PC-3 (cell line): Measurements from ENCODE around the gene BCCIP. TPM values are rescaled to one million over a fixed set of nuclear protein-coding genes. Genes with fewer than 3 reads are reported as not detected.

Experiments used
- ATAC-seq: fragments of 200-7000 bp; cut with Tn5 transposase; 2 replicates; pipeline ENCODE4 v1.9.1; 2020; ENCODE audit warnings: mild to moderate bottlenecking, moderate library complexity
- BruUV-seq: library from RNA; stranded (reverse); fragments of 400-500 nt; replicated peaks from 2 replicates; lab custom pipeline; 2021; lab: Mats Ljungman, UMichigan
- CTCF ChIA-PET: fragments of 300-600 bp; sonication (Branson Sonifier 250); formaldehyde crosslinking; loops from one replicate; lab custom pipeline; 2022; ENCODE audit warnings: antibody characterized with exemption; lab: Charles Lee
- POLR2A ChIA-PET: fragments of 300-600 bp; sonication (Branson Sonifier 250); formaldehyde crosslinking; loops from one replicate; lab custom pipeline; 2022; ENCODE audit warnings: antibody characterized with exemption; ENCODE audit not compliant: unreplicated experiment; lab: Charles Lee
- DNase-seq: peaks from one replicate; pipeline ENCODE4 v3.0.0-alpha.2; 2015
- H2AFZ ChIP-seq: fragments of 300-600 bp; sonication (generic); 2 replicates; pipeline ENCODE4 v1.6.0; 2016; ENCODE audit warnings: antibody characterized with exemption, low read length
- H3F3A ChIP-seq: fragments of 300-600 bp; sonication (generic); one replicate; pipeline ENCODE4 v1.6.0; 2017; ENCODE audit warnings: antibody characterized with exemption, low read length, control low read depth, mild to moderate bottlenecking; ENCODE audit not compliant: unreplicated experiment
- H3K27ac ChIP-seq: fragments of 300-600 bp; sonication (generic); 2 replicates; pipeline ENCODE4 v1.5.1; 2016; ENCODE audit warnings: mild to moderate bottlenecking, low read length
- H3K27me3 ChIP-seq: fragments of 300-600 bp; sonication (generic); 2 replicates; pipeline ENCODE4 v1.6.1; 2016; ENCODE audit warnings: low read length, mixed read lengths
- H3K36me3 ChIP-seq: fragments of 300-600 bp; sonication (generic); 2 replicates; pipeline ENCODE4 v1.6.1; 2016; ENCODE audit warnings: low read depth, mixed run types, low read length, mixed read lengths
- H3K4me1 ChIP-seq: fragments of 300-600 bp; sonication (generic); 2 replicates; pipeline ENCODE4 v1.5.1; 2016; ENCODE audit warnings: low read length; ENCODE audit not compliant: insufficient read depth
- H3K4me2 ChIP-seq: fragments of 300-600 bp; sonication (generic); 2 replicates; pipeline ENCODE4 v1.6.0; 2016; ENCODE audit warnings: low read length
- H3K4me3 ChIP-seq: fragments of 300-600 bp; sonication (generic); 2 replicates; pipeline ENCODE4 v1.5.1; 2016; ENCODE audit warnings: mild to moderate bottlenecking, low read length, mixed read lengths
- H3K79me2 ChIP-seq: fragments of 300-600 bp; sonication (generic); 2 replicates; pipeline ENCODE4 v1.6.1; 2017; ENCODE audit warnings: low read length, mixed read lengths
- H3K9ac ChIP-seq: fragments of 300-600 bp; sonication (generic); 2 replicates; pipeline ENCODE4 v1.6.0; 2016; ENCODE audit warnings: mild to moderate bottlenecking, low read length
- H3K9me2 ChIP-seq: fragments of 300-600 bp; sonication (generic); replicated peaks from 2 replicates; pipeline ENCODE4 v1.6.1; 2016; ENCODE audit warnings: mixed run types, low read length, mixed read lengths
- H3K9me3 ChIP-seq: fragments of 300-600 bp; sonication (generic); 2 replicates; pipeline ENCODE4 v1.6.1; 2016; ENCODE audit warnings: low read length, mixed read lengths
- H4K20me1 ChIP-seq: fragments of 300-600 bp; sonication (generic); 2 replicates; pipeline ENCODE4 v1.6.1; 2016; ENCODE audit warnings: low read length, mixed read lengths
- CTCF ChIP-seq: fragments of 300-600 bp; sonication (generic); conservative IDR thresholded peaks from 2 replicates; pipeline ENCODE4 v1.5.1; 2017; ENCODE audit warnings: antibody characterized with exemption, low read depth, mild to moderate bottlenecking, low read length
- EZH2 ChIP-seq: fragments of 300-600 bp; sonication (generic); IDR thresholded peaks from one replicate; pipeline ENCODE4 v1.6.1; 2017; ENCODE audit warnings: antibody characterized with exemption, mild to moderate bottlenecking, low read length; ENCODE audit not compliant: unreplicated experiment
- EZH2phosphoT487 ChIP-seq: fragments of 300-600 bp; sonication (generic); IDR thresholded peaks from 2 replicates; pipeline ENCODE4 v1.6.1; 2018; ENCODE audit warnings: mild to moderate bottlenecking, antibody characterized with exemption, low read length, borderline replicate concordance
- intact Hi-C: fragments of 100-400 bp; cut with micrococcal nuclease; formaldehyde crosslinking; loops from 2 replicates; pipeline ENCODE4 v1.9.0; 2023
- microRNA-seq: library from miRNA; unstranded; fragments of <30 nt; microRNA quantifications from one replicate; pipeline ENCODE4 v1.1.0, GENCODE V29; 2020; ENCODE audit not compliant: unreplicated experiment
- total RNA-seq: library from RNA; depleted of rRNA; stranded (reverse); fragments of >200 nt; gene quantifications from 2 replicates; pipeline ENCODE4 v1.2.3, GENCODE V29; 2014; rRNA removed

The BCCIP gene
- total RNA-seq, 1 experiment from 2014 or later: 81.5 TPM

GRCh38 chr10:125882596-125882995, 59.2 kb downstream of the BCCIP start:
- H2AFZ ChIP-seq: no peak overlapping the region
- no peak overlapping the region for H3K27ac ChIP-seq
- H3K4me1 ChIP-seq: peaks cover 28% of the 10 kb centered on the region
- intact Hi-C loops: no loop called here
- peaks cover 5% of the 10 kb centered on the region for H3K36me3 ChIP-seq
- no peak for ATAC-seq
- H3K9me3 ChIP-seq: no peaks in the 10 kb centered on the region
- ChIA-PET POLR2A (no interaction called here), CTCF (no interaction called here)
- TF ChIP-seq CTCF: no peak
- TF ChIP-seq EZH2: no peak
- no peak for TF ChIP-seq EZH2phosphoT487
- no peak overlapping the region for H3K4me2 ChIP-seq
- no peaks in the 10 kb centered on the region for H3K9me2 ChIP-seq
- no peak overlapping the region for H3K9ac ChIP-seq
- no peaks in the 10 kb centered on the region for H4K20me1 ChIP-seq
- peaks cover 3% of the 10 kb centered on the region for H3F3A ChIP-seq
- no peak overlapping the region for H3K4me3 ChIP-seq
- DNase-seq: no peak
- no peaks in the 10 kb centered on the region for H3K27me3 ChIP-seq
- peaks cover 14% of the 10 kb centered on the region; the same call in 1 of the 2 replicates for H3K79me2 ChIP-seq
- BruUV-seq: no TSS peak

GRCh38 chr10:125883211-125883610, 59.9 kb downstream of the BCCIP start:
- ATAC-seq (no peak), DNase-seq (no peak)
- intact Hi-C loops: no loop called here
- no peak overlapping the region for H3K9ac ChIP-seq
- CTCF ChIA-PET: no interaction called here
- no peaks in the 10 kb centered on the region for H3K9me3 ChIP-seq
- H3F3A ChIP-seq: peaks cover 3% of the 10 kb centered on the region
- POLR2A ChIA-PET: no interaction called here
- no peaks in the 10 kb centered on the region for H3K9me2 ChIP-seq
- H3K4me1 ChIP-seq: peaks cover 29% of the 10 kb centered on the region
- no peak overlapping the region for H2AFZ ChIP-seq
- TF ChIP-seq EZH2 (no peak), CTCF (no peak), EZH2phosphoT487 (no peak)
- peaks cover 2% of the 10 kb centered on the region; the same call in 1 of the 2 replicates for H3K36me3 ChIP-seq
- H3K4me3 ChIP-seq: no peak overlapping the region
- H3K27me3 ChIP-seq: no peaks in the 10 kb centered on the region
- peaks cover 13% of the 10 kb centered on the region; the same call in 1 of the 2 replicates for H3K79me2 ChIP-seq
- no TSS peak for BruUV-seq
- H4K20me1 ChIP-seq: no peaks in the 10 kb centered on the region
- no peak overlapping the region for H3K4me2 ChIP-seq
- no peak overlapping the region for H3K27ac ChIP-seq

Small RNAs within 50 kb of the gene (microRNA-seq; reads per million reads assigned to microRNA genes)
- not detected for gene MIR4484

Other genes starting within 250 kb of the BCCIP start
- gene TEX36, start 140.4 kb upstream of the BCCIP start, total RNA-seq: not detected in 2 replicates
- gene EDRF1, start 103.8 kb upstream of the BCCIP start, total RNA-seq: 16.0 and 17.7 TPM in 2 replicates
- gene MMP21, start 47.7 kb upstream of the BCCIP start, total RNA-seq: not detected in 2 replicates
- gene UROS, start 288 bp upstream of the BCCIP start, total RNA-seq: 45.6 and 50.6 TPM in 2 replicates
- 31.0 and 38.7 TPM in 2 replicates for gene DHX32, start 57.7 kb downstream of the BCCIP start, total RNA-seq
- 0.95 and 2.4 TPM in 2 replicates for gene FANK1, start 73.0 kb downstream of the BCCIP start, total RNA-seq